GM21423 (cell line): ENCODE measurements around the gene FUBP3.

ENCODE experiments used
- ATAC-seq: cut with Tn5 transposase; IDR thresholded peaks from one replicate; pipeline ENCODE4 v1.9.1; 2021; ENCODE audit warnings: mild to moderate bottlenecking, moderate library complexity; ENCODE audit not compliant: unreplicated experiment

FUBP3 gene

GRCh38 chr9:130661451-130662098 lies 82.2 kb downstream of the FUBP3 start:
- ATAC-seq: no peak

- no peak for ATAC-seq
These were observed 83.0 kb downstream of the FUBP3 start for GRCh38 chr9:130662099-130662969.

- no peak for ATAC-seq
These were observed 83.5 kb downstream of the FUBP3 start for GRCh38 chr9:130662970-130663257.

- ATAC-seq: no peak
These were observed 84.0 kb downstream of the FUBP3 start for GRCh38 chr9:130663258-130663976.

- no peak for ATAC-seq
These were observed 84.5 kb downstream of the FUBP3 start for GRCh38 chr9:130663977-130664250.

- ATAC-seq: no peak
These were observed 85.1 kb downstream of the FUBP3 start, which contains the start of gene PRDM12 for GRCh38 chr9:130664251-130665028. Gene PRDM12, plus strand, starts transcription at chr9:130664594. Its CDS starts 60 bp downstream, at chr9:130664654.

- ATAC-seq: no peak
These were observed 85.7 kb downstream of the FUBP3 start for GRCh38 chr9:130665029-130665430.

GRCh38 chr9:130665431-130666392 lies 86.3 kb downstream of the FUBP3 start:
- ATAC-seq: no peak

GRCh38 chr9:130666393-130667119 lies 87.2 kb downstream of the FUBP3 start:
- ATAC-seq: no peak

GRCh38 chr9:130667120-130667435 lies 87.7 kb downstream of the FUBP3 start:
- ATAC-seq: no peak

- ATAC-seq: no peak
These were observed 88.8 kb downstream of the FUBP3 start for GRCh38 chr9:130668196-130668595.

- no peak for ATAC-seq
These were observed 89.3 kb downstream of the FUBP3 start for GRCh38 chr9:130668659-130669058.

GRCh38 chr9:130669965-130670364 lies 90.6 kb downstream of the FUBP3 start:
- no peak for ATAC-seq

- ATAC-seq: no peak
These were observed 91.3 kb downstream of the FUBP3 start for GRCh38 chr9:130670644-130671043.

- ATAC-seq: no peak
These were observed 93.1 kb downstream of the FUBP3 start for GRCh38 chr9:130672466-130672865.

GRCh38 chr9:130672933-130673615 lies 93.7 kb downstream of the FUBP3 start:
- no peak for ATAC-seq

- no peak for ATAC-seq
These were observed 96.0 kb downstream of the FUBP3 start for GRCh38 chr9:130675396-130675795.

- no peak for ATAC-seq
These were observed 97.9 kb downstream of the FUBP3 start for GRCh38 chr9:130677252-130677651.
